ENCODE data around the gene KIF26A.

GRCh38 chr14:104117341-104118005, 20.9 kb upstream of the KIF26A start:
- no peak for TF ChIP-seq CTCF (IDR thresholded peaks at IDR 0.05)
- TF ChIP-seq POLR2A (IDR thresholded peaks at IDR 0.05), result no peak

Measured in lower leg skin (tissue), 3 donors.